Caki2 (cell line): ENCODE data around the gene INPP5D. TPM values are rescaled to one million over a fixed set of nuclear protein-coding genes. Genes with fewer than 3 reads are reported as not detected.

Source experiments
- DNase-seq: peaks from one replicate; pipeline ENCODE4 v3.0.0-alpha.2; 2015; ENCODE audit warnings: low read depth
- in situ Hi-C: cut with HindIII; loops from 2 replicates; pipeline ENCODE4 v1.10.0; 2016; ENCODE audit warnings: low sequenced_read_pairs, low pct_unique_long_range_greater_than_20kb, mixed read lengths
- total RNA-seq: library from RNA; depleted of rRNA; stranded (reverse); fragments of >200 nt; shearing (Covaris generic); gene quantifications from 2 replicates; pipeline ENCODE4 v1.2.3, GENCODE V29; 2014; ENCODE audit warnings: low replicate concordance

INPP5D gene
- total RNA-seq, 1 experiment from 2014 or later = not detected

GRCh38 chr2:233029321-233029720, 30.8 kb upstream of the INPP5D start:
- no peak for DNase-seq
- in situ Hi-C loops = no loop called here

DNA sequence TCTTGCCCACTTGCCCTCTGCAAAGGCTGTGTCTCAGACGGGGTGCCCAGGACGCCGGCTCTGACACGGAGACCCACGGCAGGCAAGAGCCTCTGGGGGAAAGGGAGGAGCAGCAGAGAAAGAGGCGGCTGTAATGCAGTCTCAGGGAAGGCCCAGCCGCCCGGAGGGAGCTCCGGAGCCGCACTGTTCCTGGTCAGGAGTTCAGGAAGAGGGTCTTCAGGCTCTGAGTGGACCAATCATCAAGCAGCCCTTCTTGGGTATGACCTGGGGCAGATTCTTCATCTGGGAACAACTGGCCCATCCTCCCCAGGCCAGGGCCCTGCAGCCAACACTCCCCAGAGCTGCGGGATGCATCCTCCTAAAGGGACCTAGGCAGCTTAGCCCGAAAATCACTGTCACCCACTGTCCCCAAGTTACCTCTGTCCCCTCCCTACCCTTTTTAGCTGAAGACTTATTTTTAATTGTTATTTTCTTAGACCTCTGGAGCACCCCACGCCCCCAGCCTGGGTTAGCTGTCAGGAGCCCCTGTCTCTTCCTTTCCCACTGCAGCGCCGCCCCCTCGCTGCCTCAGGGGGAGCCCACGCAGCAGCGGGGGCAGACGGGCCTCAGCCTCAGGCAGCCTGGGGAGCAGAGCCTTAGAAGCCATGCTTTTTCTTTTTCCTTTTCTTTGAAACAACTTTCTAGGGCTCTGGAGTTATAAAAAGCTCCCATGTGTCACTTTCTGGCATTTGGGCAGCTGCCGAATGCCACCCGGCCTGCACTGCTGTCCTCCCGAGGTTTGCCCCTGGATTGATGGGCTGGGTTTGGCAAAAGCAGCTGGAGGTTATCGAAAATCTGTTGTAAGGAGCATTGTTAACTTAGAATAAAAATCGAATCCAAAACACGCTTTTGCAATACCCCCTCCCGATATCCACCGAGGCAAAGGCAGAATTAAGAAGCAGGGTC, 28.3 kb upstream of the INPP5D start:
- no peak for DNase-seq
- in situ Hi-C loops = no loop called here

- in situ Hi-C loops = no loop called here
Measured at GRCh38 chr2:233032551-233033320, 27.4 kb upstream of the INPP5D start, which contains the start of gene NEU2. Gene NEU2 (plus strand): TSS chr2:233032672. CDS start chr2:233032672, 0 bp downstream.

DNA sequence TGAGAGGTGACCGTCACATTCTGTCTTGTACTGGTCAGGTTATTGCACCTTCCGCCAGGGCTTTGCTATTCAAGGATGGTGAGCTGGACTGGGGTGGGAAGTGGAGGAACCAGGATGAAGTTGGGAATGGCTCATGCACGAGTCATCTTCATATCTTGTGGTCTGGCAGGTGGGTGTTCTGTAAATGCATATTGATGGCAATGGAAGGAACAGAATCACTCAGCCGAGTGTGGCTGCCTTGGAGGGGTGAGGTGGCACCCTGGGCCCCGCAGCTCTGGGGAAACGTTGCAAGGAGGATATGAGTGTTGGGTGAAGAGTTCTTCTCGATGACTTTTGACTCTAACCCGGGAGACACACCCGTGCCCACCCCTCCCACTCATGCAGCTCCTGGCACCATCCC, 26.5 kb upstream of the INPP5D start:
- DNase-seq = no peak
- in situ Hi-C loops = no loop called here

More at GRCh38 chr2:233032551-233033320, 27.4 kb upstream of the INPP5D start, which contains the start of gene NEU2:
- DNase-seq = no peak

DNA sequence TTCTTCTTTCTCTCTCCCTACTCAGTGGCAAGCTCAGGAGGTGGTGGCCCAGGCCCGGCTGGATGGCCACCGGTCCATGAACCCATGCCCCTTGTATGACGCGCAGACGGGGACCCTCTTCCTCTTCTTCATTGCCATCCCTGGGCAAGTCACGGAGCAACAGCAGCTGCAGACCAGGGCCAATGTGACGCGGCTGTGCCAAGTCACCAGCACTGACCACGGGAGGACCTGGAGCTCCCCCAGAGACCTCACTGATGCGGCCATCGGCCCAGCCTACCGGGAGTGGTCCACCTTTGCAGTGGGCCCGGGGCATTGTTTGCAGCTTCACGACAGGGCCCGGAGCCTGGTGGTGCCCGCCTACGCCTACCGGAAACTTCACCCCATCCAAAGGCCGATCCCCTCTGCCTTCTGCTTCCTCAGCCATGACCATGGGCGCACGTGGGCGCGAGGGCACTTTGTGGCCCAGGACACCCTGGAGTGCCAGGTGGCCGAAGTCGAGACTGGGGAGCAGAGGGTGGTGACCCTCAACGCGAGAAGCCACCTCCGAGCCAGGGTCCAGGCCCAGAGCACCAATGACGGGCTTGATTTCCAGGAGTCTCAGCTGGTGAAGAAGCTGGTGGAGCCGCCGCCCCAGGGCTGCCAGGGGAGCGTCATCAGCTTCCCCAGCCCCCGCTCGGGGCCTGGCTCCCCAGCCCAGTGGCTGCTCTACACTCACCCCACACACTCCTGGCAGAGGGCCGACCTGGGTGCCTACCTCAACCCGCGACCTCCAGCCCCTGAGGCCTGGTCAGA, 25.9 kb upstream of the INPP5D start:
- no peak for DNase-seq
- in situ Hi-C loops = no loop called here

- DNase-seq = no peak
- in situ Hi-C loops = no loop called here
Measured at GRCh38 chr2:233035426-233036161, 24.5 kb upstream of the INPP5D start.

DNA sequence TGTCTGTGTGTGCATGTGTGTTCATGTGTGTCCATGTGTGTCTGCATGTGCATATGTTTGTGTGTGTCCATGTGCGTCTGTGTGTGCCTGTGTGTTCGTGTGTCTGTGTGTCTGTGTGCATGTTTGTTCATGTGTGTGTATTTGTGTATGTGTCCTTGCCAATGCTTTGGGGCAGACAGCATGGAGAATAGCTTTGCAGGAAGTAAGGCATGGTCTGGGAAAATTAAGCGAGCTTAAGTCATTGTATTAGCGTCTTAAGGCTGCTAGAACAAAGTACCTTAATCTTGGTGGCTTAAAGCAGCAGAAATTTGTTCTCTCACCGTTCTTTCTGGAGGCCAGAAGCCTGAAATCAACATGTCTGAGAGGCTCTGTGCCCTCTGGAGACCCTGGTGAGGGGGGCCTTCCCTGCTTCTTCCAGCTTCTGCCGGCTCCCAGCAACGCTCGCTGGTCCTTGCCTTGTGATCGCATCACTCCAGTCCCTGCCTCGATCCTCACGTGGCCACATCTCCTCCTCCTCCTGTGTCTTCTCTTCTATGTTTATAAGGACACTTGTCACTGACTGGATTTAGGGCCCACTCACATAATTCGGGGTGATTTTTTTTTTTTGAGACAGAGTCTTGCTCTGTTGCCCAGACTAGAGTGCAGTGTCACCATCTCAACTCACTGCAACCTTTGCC, 23.8 kb upstream of the INPP5D start:
- in situ Hi-C loops = no loop called here
- no peak for DNase-seq

DNA sequence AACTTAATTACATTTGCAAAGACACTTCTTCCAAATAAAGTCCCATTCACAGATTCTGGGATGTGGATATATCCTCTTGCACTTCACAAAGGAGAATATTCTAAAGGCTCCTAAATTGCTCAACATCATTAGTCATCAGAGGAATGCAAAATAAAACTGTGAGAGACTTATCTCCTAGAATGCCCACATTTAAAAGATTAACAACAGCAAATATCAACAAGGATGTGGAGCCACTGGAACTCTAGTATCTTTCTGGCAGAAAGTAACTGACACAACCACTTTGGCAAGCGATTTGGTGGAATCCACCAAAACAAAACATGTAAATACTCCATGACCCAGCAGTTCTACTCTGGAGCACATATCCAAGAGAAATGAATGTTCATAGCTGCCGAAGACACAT, 23.1 kb upstream of the INPP5D start:
- no peak for DNase-seq
- in situ Hi-C loops = no loop called here

DNA sequence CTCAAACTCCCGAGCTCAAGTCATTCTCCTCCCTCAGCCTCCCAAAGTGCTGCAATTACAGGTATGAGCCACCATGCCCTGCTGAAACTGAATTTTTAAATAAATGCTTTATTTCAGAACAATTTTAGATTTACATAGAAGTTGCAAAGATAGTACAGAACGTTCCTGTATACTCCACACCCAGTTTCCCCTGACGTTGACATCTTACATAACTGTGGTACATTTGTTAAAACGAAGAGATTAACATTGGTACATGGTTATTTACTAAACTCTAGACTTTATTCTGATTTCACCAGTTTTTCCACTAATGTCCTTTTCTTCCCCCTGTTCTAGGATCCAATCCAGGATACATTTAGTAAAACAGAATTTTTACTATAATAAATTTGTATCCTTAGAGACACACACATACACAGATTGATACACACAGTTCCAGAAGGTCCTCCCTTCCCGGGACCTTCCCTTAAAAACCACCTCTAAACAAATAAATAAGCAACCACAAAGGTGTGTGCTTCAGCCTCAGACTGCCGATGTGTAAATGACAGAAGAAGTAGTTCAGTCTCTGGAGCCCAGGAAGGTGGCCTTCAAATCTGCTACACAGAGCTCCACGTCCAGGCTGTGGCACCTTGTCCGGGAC, 20.8 kb upstream of the INPP5D start:
- no peak for DNase-seq
- in situ Hi-C loops = no loop called here

- in situ Hi-C loops = no loop called here
- no peak for DNase-seq
Measured at GRCh38 chr2:233039846-233040530, 20.2 kb upstream of the INPP5D start.

GRCh38 chr2:233040571-233040970, 19.6 kb upstream of the INPP5D start:
- in situ Hi-C loops = no loop called here
- no peak for DNase-seq

- no peak for DNase-seq
- in situ Hi-C loops = no loop called here
Measured at GRCh38 chr2:233041722-233042323, 18.3 kb upstream of the INPP5D start.

GRCh38 chr2:233042549-233042948, 17.6 kb upstream of the INPP5D start:
- in situ Hi-C loops = no loop called here
- DNase-seq = no peak

DNA sequence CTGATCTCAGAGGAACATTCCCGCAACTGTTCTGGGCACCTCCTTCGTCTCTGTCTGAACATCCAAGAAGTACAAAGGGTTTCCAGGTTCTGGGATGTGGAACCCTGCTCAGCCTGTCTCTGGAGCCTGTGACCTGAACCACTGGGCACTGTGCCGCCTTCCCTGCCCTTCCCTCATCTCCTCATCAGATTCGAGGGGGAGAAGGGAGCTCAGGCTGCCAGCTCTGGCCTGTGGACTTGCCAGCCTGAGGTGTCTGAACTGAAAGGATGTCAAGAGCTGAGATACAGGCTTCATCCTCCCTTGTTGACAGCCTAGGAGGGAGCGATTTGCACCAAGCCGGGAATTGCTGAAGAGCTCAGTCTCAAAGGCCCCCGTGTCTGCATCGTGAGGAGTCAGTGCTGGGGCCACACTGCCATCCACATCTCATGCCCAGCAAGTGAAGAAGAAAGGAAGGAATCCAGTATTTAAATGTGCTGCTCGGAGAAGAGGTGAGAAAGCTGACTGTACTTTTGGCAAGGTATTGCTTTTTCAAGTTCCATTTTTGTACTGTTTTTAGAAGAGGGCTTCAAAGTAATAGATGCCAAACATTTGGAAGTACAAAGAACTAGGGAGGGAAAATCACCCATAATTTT, 15.1 kb upstream of the INPP5D start:
- in situ Hi-C loops = no loop called here
- DNase-seq = no peak

DNA sequence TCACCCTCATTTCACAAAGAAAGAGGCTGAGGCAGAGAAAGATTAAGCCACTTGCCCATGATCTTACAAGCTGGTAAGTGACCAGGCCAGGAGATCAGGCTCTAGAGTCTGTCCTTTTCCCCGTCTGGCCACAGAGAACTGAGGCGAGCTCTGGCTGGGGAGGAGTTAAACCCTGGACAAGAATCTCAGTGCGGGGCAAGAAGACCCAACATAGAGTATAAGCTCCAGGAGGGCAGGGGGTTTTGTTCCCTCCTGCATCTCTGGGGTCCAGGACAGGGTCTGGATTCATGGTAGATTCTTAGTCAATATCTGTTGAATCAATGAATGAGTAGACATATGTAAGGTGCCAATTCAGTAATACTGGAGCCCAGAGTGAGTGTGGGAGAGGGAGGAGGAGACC, 12.9 kb upstream of the INPP5D start:
- DNase-seq = no peak
- in situ Hi-C loops = no loop called here

- DNase-seq = no peak
- in situ Hi-C loops = no loop called here
Measured at GRCh38 chr2:233047667-233048066, 12.5 kb upstream of the INPP5D start.
